H1 (cell line): Measurements from ENCODE around the gene KDM5A. TPM values are rescaled to one million over a fixed set of nuclear protein-coding genes. Genes with fewer than 3 reads are reported as not detected.

Experiments used
- CTCF ChIA-PET: fragments of 300-600 bp; sonication (Branson Sonifier 250); formaldehyde crosslinking; loops from one replicate; lab custom pipeline; 2021; ENCODE audit not compliant: partially characterized antibody; lab: Charles Lee
- POLR2A ChIA-PET: fragments of 300-600 bp; sonication (Branson Sonifier 250); formaldehyde crosslinking; loops from one replicate; lab custom pipeline; 2021; ENCODE audit warnings: inconsistent platforms; ENCODE audit not compliant: partially characterized antibody; lab: Charles Lee
- DNase-seq, 2 experiments: peaks; one replicate each; pipeline versions ENCODE4 v3.0.0 to v3.0.0-alpha.2; 2010 to 2022; ENCODE audit warnings: low spot score in 2 of 2, low read depth in 1 of 2, mixed read lengths in 1 of 2
- FAIRE-seq: peaks from 2 replicates; lab custom pipeline; 2011; peaks lifted over from hg19 to GRCh38; lab: Jason Lieb, UNC
- H2AFZ ChIP-seq: 2 replicates; pipeline ENCODE4 v1.8.1; 2012; ENCODE audit warnings: low read length, inconsistent platforms
- H2AK5ac ChIP-seq: 2 replicates; pipeline ENCODE4 v1.6.1; 2013; ENCODE audit warnings: low read depth, low read length
- H2BK120ac ChIP-seq: replicated peaks from 2 replicates; pipeline ENCODE3; 2013; ENCODE audit warnings: low read depth, low read length, inconsistent platforms
- H2BK12ac ChIP-seq: 2 replicates; pipeline ENCODE4 v1.6.1; 2013; ENCODE audit warnings: low read depth, low read length
- H2BK15ac ChIP-seq: 2 replicates; pipeline ENCODE4 v1.6.1; 2013; ENCODE audit warnings: low read length
- H2BK20ac ChIP-seq: 2 replicates; pipeline ENCODE4 v1.6.1; 2013; ENCODE audit warnings: low read length
- H2BK5ac ChIP-seq: 2 replicates; pipeline ENCODE4 v1.6.1; 2013; ENCODE audit warnings: low read depth, low read length
- H3K14ac ChIP-seq: 2 replicates; pipeline ENCODE4 v1.6.1; 2013; ENCODE audit warnings: inconsistent platforms; ENCODE audit not compliant: insufficient read length
- H3K18ac ChIP-seq: 2 replicates; pipeline ENCODE4 v1.6.1; 2013; ENCODE audit warnings: low read length; ENCODE audit errors: extremely low read depth
- H3K23ac ChIP-seq: 2 replicates; pipeline ENCODE4 v1.6.1; 2013; ENCODE audit warnings: inconsistent platforms; ENCODE audit not compliant: insufficient read length
- H3K23me2 ChIP-seq: 2 replicates; pipeline ENCODE4 v1.6.1; 2013; ENCODE audit warnings: low read depth, low read length
- H3K27ac ChIP-seq: 2 replicates; pipeline ENCODE4 v1.6.1; 2011; ENCODE audit warnings: low read depth, low read length, inconsistent platforms
- H3K27me3 ChIP-seq, 4 experiments: replicated peaks in 1 of 4; 1 replicate in 1 of 4; 2 replicates in 3 of 4; pipeline versions ENCODE4 v1.6.1 to v1.8.1; 2011 to 2013; ENCODE audit warnings: low read length in 3 of 4, mild to moderate bottlenecking in 3 of 4, inconsistent platforms in 2 of 4, mixed read lengths in 2 of 4, moderate library complexity in 1 of 4; ENCODE audit not compliant: control insufficient read depth in 3 of 4, insufficient read depth in 3 of 4; ENCODE audit errors: extremely low read depth in 1 of 4
- H3K36me3 ChIP-seq, 4 experiments: 2 replicates each; pipeline versions ENCODE4 v1.6.1 to v1.8.1; 2011 to 2013; ENCODE audit warnings: mild to moderate bottlenecking in 4 of 4, low read length in 3 of 4, moderate library complexity in 2 of 4, control low read depth in 1 of 4, inconsistent platforms in 1 of 4; ENCODE audit not compliant: insufficient read depth in 4 of 4, control insufficient read depth in 2 of 4
- H3K4ac ChIP-seq: replicated peaks from 2 replicates; pipeline ENCODE3; 2013; ENCODE audit warnings: low read length, low read depth, mixed read lengths, inconsistent platforms; ENCODE audit not compliant: insufficient read length
- H3K4me1 ChIP-seq, 4 experiments: replicated peaks in 1 of 4; 1 replicate in 1 of 4; 2 replicates in 3 of 4; pipeline versions ENCODE4 v1.6.1 to v1.8.1; 2011 to 2013; ENCODE audit warnings: low read length in 3 of 4, inconsistent platforms in 2 of 4, mixed read lengths in 1 of 4; ENCODE audit not compliant: insufficient read depth in 4 of 4, control insufficient read depth in 3 of 4
- H3K4me2 ChIP-seq, 2 experiments: 2 replicates each; pipeline versions ENCODE4 v1.6.1 to v1.8.1; 2011 to 2013; ENCODE audit warnings: low read depth in 2 of 2, low read length in 2 of 2, control low read depth in 1 of 2, inconsistent platforms in 1 of 2, mild to moderate bottlenecking in 1 of 2; ENCODE audit not compliant: insufficient read depth in 1 of 2
- H3K4me3 ChIP-seq, 4 experiments: fragments of 200-600, 300-600 bp in 1 of 4; sonication (generic), shearing (Covaris generic), sonication (Bioruptor Twin) in 1 of 4; 2 replicates each; pipeline versions ENCODE4 v1.5.1 to v1.8.1; 2011 to 2016; ENCODE audit warnings: low read length in 4 of 4, low read depth in 3 of 4, control low read depth in 2 of 4, inconsistent platforms in 2 of 4, mild to moderate bottlenecking in 2 of 4, mixed read lengths in 1 of 4, moderate library complexity in 1 of 4; ENCODE audit not compliant: insufficient read depth in 2 of 4; ENCODE audit errors: extremely low read depth in 1 of 4
- H3K56ac ChIP-seq: replicated peaks from 2 replicates; pipeline ENCODE3; 2013; ENCODE audit warnings: low read depth, mild to moderate bottlenecking, mixed read lengths, low read length, inconsistent platforms; ENCODE audit not compliant: insufficient read length
- H3K79me1 ChIP-seq: 2 replicates; pipeline ENCODE4 v1.6.1; 2013; ENCODE audit warnings: low read depth, low read length, control low read depth
- H3K79me2 ChIP-seq, 2 experiments: 2 replicates each; pipeline versions ENCODE4 v1.6.1 to v1.8.1; 2012 to 2013; ENCODE audit warnings: low read length in 2 of 2, mild to moderate bottlenecking in 2 of 2, inconsistent platforms in 1 of 2; ENCODE audit not compliant: insufficient read depth in 2 of 2, control insufficient read depth in 1 of 2
- H3K9ac ChIP-seq, 4 experiments: replicated peaks in 1 of 4; 1 replicate in 1 of 4; 2 replicates in 3 of 4; pipeline versions ENCODE4 v1.6.1 to v1.8.1; 2011 to 2013; ENCODE audit warnings: low read depth in 3 of 4, low read length in 3 of 4, control low read depth in 2 of 4, mild to moderate bottlenecking in 2 of 4, moderate library complexity in 2 of 4, inconsistent platforms in 1 of 4; ENCODE audit errors: extremely low read depth in 1 of 4
- H3K9me3 ChIP-seq, 2 experiments: 2 replicates each; pipeline versions ENCODE4 v1.6.1 to v1.8.1; 2012 to 2013; ENCODE audit warnings: mild to moderate bottlenecking in 2 of 2, moderate library complexity in 2 of 2, control low read depth in 1 of 2, inconsistent platforms in 1 of 2, low read depth in 1 of 2, low read length in 1 of 2, mixed read lengths in 1 of 2; ENCODE audit not compliant: insufficient read depth in 2 of 2
- H4K20me1 ChIP-seq, 2 experiments: replicated peaks in 1 of 2; 2 replicates each; pipeline versions ENCODE3 to v1.8.1; 2011 to 2013; ENCODE audit warnings: inconsistent platforms in 2 of 2, low read length in 2 of 2, mild to moderate bottlenecking in 1 of 2; ENCODE audit not compliant: insufficient read depth in 2 of 2, control insufficient read depth in 1 of 2
- H4K5ac ChIP-seq: 2 replicates; pipeline ENCODE4 v1.6.1; 2013; ENCODE audit warnings: low read length, low read depth, mixed read lengths, inconsistent platforms; ENCODE audit not compliant: insufficient read length
- H4K8ac ChIP-seq: 2 replicates; pipeline ENCODE4 v1.8.0; 2013; ENCODE audit warnings: mild to moderate bottlenecking, moderate library complexity, low read length, inconsistent platforms; ENCODE audit not compliant: insufficient read depth; ENCODE audit errors: extremely low read depth
- H4K91ac ChIP-seq: replicated peaks from 2 replicates; pipeline ENCODE3; 2013; ENCODE audit warnings: low read length, mixed read lengths, inconsistent platforms; ENCODE audit not compliant: insufficient read length
- ASH2L ChIP-seq: fragments of 200-600, 300-600 bp; sonication (generic); IDR thresholded peaks from one replicate; pipeline ENCODE4 v1.7.1; 2017; ENCODE audit warnings: low read length
- ATF2 ChIP-seq: IDR thresholded peaks from 2 replicates; pipeline ENCODE4 v1.6.1; 2012; ENCODE audit warnings: low read length, inconsistent platforms
- JUN ChIP-seq: IDR thresholded peaks from 2 replicates; pipeline ENCODE4 v1.6.1; 2011; ENCODE audit warnings: low read depth, mild to moderate bottlenecking, improper control_type of control experiment, low read length
- KDM4A ChIP-seq: IDR thresholded peaks from one replicate; pipeline ENCODE4 v1.7.1; 2012; ENCODE audit warnings: low read depth, mild to moderate bottlenecking, moderate library complexity, low read length, inconsistent platforms; ENCODE audit not compliant: severe bottlenecking
- MAFK ChIP-seq: IDR thresholded peaks from 2 replicates; pipeline ENCODE4 v1.6.1; 2012; ENCODE audit warnings: low read depth, mild to moderate bottlenecking, improper control_type of control experiment, low read length
- POLR2A ChIP-seq, 2 experiments: IDR thresholded peaks; 1 replicate in 1 of 2; 2 replicates in 1 of 2; pipeline ENCODE4 v1.6.1; 2011; ENCODE audit warnings: low read depth in 2 of 2, low read length in 2 of 2, mild to moderate bottlenecking in 2 of 2; ENCODE audit errors: control extremely low read depth in 1 of 2
- SP2 ChIP-seq: IDR thresholded peaks from 2 replicates; pipeline ENCODE4 v1.6.1; 2012; ENCODE audit warnings: mild to moderate bottlenecking, low read length, inconsistent platforms
- TBP ChIP-seq: IDR thresholded peaks from 2 replicates; pipeline ENCODE4 v1.6.1; 2011; ENCODE audit warnings: low read depth, low read length, improper control_type of control experiment
- WGBS, 2 experiments: shearing (Covaris generic) in 1 of 2; methylation state at CpG; one replicate each; pipeline versions ENCODE4 v1.1.6 to v1.1.7; 2013 to 2015; ENCODE audit warnings: low lambda C conversion rate in 2 of 2, mixed read lengths in 2 of 2, inconsistent platforms in 1 of 2, low coverage in 1 of 2, missing lambda C conversion rate in 1 of 2; ENCODE audit not compliant: insufficient replicate concordance in 2 of 2, insufficient coverage in 1 of 2, insufficient read length in 1 of 2; ENCODE audit errors: extremely low coverage in 1 of 2, missing lambda C conversion rate in 1 of 2; 5-methylcytosine and 5-hydroxymethylcytosine counted together
- polyA plus RNA-seq, 7 experiments: library from polyadenylated mRNA; depleted of rRNA in 3 of 7; stranded (reverse) in 5 of 7; unstranded in 2 of 7; fragments of >200 nt in 5 of 7; fragments of 200-250 nt in 2 of 7; gene quantifications; 1 replicate in 5 of 7; 2 replicates in 1 of 7; 4 replicates in 1 of 7; pipeline versions ENCODE4 v1.2.1 to v1.2.3, GENCODE V29; 2011 to 2013; ENCODE audit warnings: missing spikeins in 2 of 7, mixed read lengths in 2 of 7
- total RNA-seq: library from RNA; stranded (reverse); fragmentation: NEBNext Ultra II Directional; extraction: Animal tissue kit (Norgen Biotek cat#: 25700); gene quantifications from 2 replicates; pipeline ENCODE4 v1.2.1, GENCODE V29; 2021

Gene KDM5A
- total and polyA plus RNA-seq, 2 of the 8 experiments (the other 6 are each of a cell fraction or from before 2014, with no cell fraction given) = 6.3 to 36.9 TPM

DNA sequence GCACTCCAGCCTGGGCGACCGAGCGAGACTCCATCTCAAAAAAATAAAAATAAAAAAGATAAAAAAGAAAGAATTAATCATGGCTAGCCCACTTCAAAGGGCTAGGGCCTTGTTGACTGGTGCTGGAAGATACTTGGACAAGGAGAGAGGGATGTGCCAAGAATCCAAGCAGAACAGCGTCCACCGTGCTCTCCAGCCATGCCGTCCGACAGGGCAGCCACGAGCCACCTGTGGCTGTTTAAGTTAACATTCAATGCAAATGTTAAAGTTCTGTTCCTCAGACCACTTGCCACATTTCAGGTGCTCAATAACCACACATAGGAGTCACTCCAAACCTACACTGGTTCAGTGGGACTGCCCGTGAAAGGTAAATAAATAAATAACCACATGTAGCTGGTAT lies 147.9 kb downstream of the KDM5A start:
- no peak overlapping the region for H3K9ac ChIP-seq
- TF ChIP-seq TBP = no peak
- TF ChIP-seq POLR2A (IDR thresholded peaks at IDR 0.05; ENCODE audit: control extremely low read depth in 1 of 2, low read depth in 2 of 2, low read length in 2 of 2) = no peak
- TF ChIP-seq MAFK = no peak
- no peak for TF ChIP-seq SP2
- no peak for TF ChIP-seq ASH2L
- no peak for TF ChIP-seq KDM4A
- TF ChIP-seq ATF2 = no peak
- no peak for TF ChIP-seq JUN
- TF ChIP-seq, all 59 proteins: peak for 0
- no peaks in the 10 kb centered on the region for H3K27me3 ChIP-seq
- H4K91ac ChIP-seq = no peak overlapping the region
- no peak overlapping the region for H3K23ac ChIP-seq
- no peak overlapping the region for H2AFZ ChIP-seq
- ChIA-PET CTCF (no interaction called here), POLR2A (no interaction called here)
- 90% methylated on average over 9 of the region's 9 CpGs; no CpG with 5 or more reads in 1 of the 2 experiments for WGBS, 2 experiments
- H3K79me1 ChIP-seq = no peaks in the 10 kb centered on the region
- no peak overlapping the region for H3K4me3 ChIP-seq
- H2BK12ac ChIP-seq = no peak overlapping the region
- no peak overlapping the region for H3K4me2 ChIP-seq
- no peaks in the 10 kb centered on the region for H3K23me2 ChIP-seq
- H2BK5ac ChIP-seq = no peak overlapping the region
- H3K56ac ChIP-seq = no peak overlapping the region
- no peak for FAIRE-seq
- no peak overlapping the region for H3K27ac ChIP-seq
- no peak overlapping the region for H4K8ac ChIP-seq
- H3K4me1 ChIP-seq = no peaks in the 10 kb centered on the region
- no peak overlapping the region for H3K18ac ChIP-seq
- no peak overlapping the region for H2BK15ac ChIP-seq
- no peaks in the 10 kb centered on the region for H4K20me1 ChIP-seq
- H2AK5ac ChIP-seq = no peak overlapping the region
- DNase-seq = no peak
- no peak overlapping the region for H3K14ac ChIP-seq
- H2BK120ac ChIP-seq = no peak overlapping the region
- H3K79me2 ChIP-seq = no peaks in the 10 kb centered on the region
- no peak overlapping the region for H2BK20ac ChIP-seq
- no peaks in the 10 kb centered on the region for H3K36me3 ChIP-seq
- no peak overlapping the region for H3K4ac ChIP-seq
- no peak overlapping the region for H4K5ac ChIP-seq
- peaks cover 5 to 9% of the 10 kb centered on the region in 2 experiments; a peak in 2 of 4 replicates for H3K9me3 ChIP-seq
